GM23338 (cell line): ENCODE measurements around the gene EPB41L4A. TPM values are rescaled to one million over a fixed set of nuclear protein-coding genes. Genes with fewer than 3 reads are reported as not detected.

Experiments used
- ATAC-seq: fragments of 200-7000 bp; cut with Tn5 transposase; 3 replicates; pipeline ENCODE4 v1.9.1; 2020
- DNase-seq: peaks from one replicate; pipeline ENCODE4 v3.0.0-alpha.2; 2015; ENCODE audit warnings: low spot score
- H2AFZ ChIP-seq: fragments of 200-600 bp; sonication (generic); 2 replicates; pipeline ENCODE4 v1.8.0; 2016; ENCODE audit warnings: antibody characterized with exemption, mild to moderate bottlenecking, moderate library complexity
- H3F3A ChIP-seq: fragments of 200-600 bp; sonication (generic); replicated peaks from 2 replicates; pipeline ENCODE4 v1.8.0; 2017; ENCODE audit warnings: antibody characterized with exemption, mixed run types, low read depth
- H3K27ac ChIP-seq: fragments of 200-600 bp; sonication (generic); 2 replicates; pipeline ENCODE4 v1.6.1; 2016; ENCODE audit warnings: low read depth
- H3K27me3 ChIP-seq: fragments of 200-600 bp; sonication (generic); 2 replicates; pipeline ENCODE4 v1.8.0; 2016; ENCODE audit warnings: mild to moderate bottlenecking, mixed run types, moderate library complexity; ENCODE audit not compliant: insufficient read depth
- H3K36me3 ChIP-seq: fragments of 200-600 bp; sonication (generic); 2 replicates; pipeline ENCODE4 v1.8.0; 2016; ENCODE audit warnings: mild to moderate bottlenecking; ENCODE audit not compliant: insufficient read depth
- H3K4me1 ChIP-seq: fragments of 200-600 bp; sonication (generic); 2 replicates; pipeline ENCODE4 v1.8.0; 2016; ENCODE audit warnings: mild to moderate bottlenecking, moderate library complexity; ENCODE audit not compliant: insufficient read depth
- H3K4me2 ChIP-seq: fragments of 200-600 bp; sonication (generic); 2 replicates; pipeline ENCODE4 v1.7.1; 2017; ENCODE audit warnings: mixed run types
- H3K4me3 ChIP-seq: fragments of 200-600 bp; sonication (generic); 2 replicates; pipeline ENCODE4 v1.6.1; 2016; ENCODE audit warnings: mixed run types
- H3K79me2 ChIP-seq: fragments of 200-600 bp; sonication (generic); replicated peaks from 2 replicates; pipeline ENCODE4 v1.8.0; 2017; ENCODE audit warnings: mild to moderate bottlenecking; ENCODE audit not compliant: insufficient read depth
- H3K9me2 ChIP-seq: fragments of 200-600 bp; sonication (generic); 2 replicates; pipeline ENCODE4 v1.8.0; 2017; ENCODE audit not compliant: insufficient read depth
- H4K20me1 ChIP-seq: fragments of 200-600 bp; sonication (generic); replicated peaks from 2 replicates; pipeline ENCODE4 v1.8.0; 2017; ENCODE audit warnings: mild to moderate bottlenecking; ENCODE audit not compliant: insufficient read depth
- H3K27ac Mint-ChIP-seq: 2 replicates; pipeline ENCODE4 v1.8.0; 2020; ENCODE audit warnings: inconsistent platforms, mild to moderate bottlenecking, moderate library complexity, mixed read lengths
- H3K27me3 Mint-ChIP-seq: 3 replicates; pipeline ENCODE4 v1.8.0; 2022; ENCODE audit warnings: low read depth, mild to moderate bottlenecking, moderate library complexity, mixed read lengths, inconsistent platforms; ENCODE audit not compliant: insufficient read depth, poor library complexity
- H3K36me3 Mint-ChIP-seq: 3 replicates; pipeline ENCODE4 v1.8.0; 2021; ENCODE audit warnings: low read depth, mild to moderate bottlenecking, inconsistent platforms, moderate library complexity, mixed read lengths
- H3K4me1 Mint-ChIP-seq: 3 replicates; pipeline ENCODE4 v1.8.0; 2020; ENCODE audit warnings: mild to moderate bottlenecking, inconsistent platforms, mixed read lengths
- H3K4me3 Mint-ChIP-seq: 3 replicates; pipeline ENCODE4 v1.8.0; 2021; ENCODE audit warnings: moderate library complexity, mild to moderate bottlenecking, inconsistent platforms, mixed read lengths
- H3K9me3 Mint-ChIP-seq: 3 replicates; pipeline ENCODE4 v1.8.0; 2020; ENCODE audit warnings: moderate library complexity, mild to moderate bottlenecking, inconsistent platforms, mixed read lengths
- CREB1 ChIP-seq: fragments of 250-450 bp; sonication (Bioruptor Pico); IDR thresholded peaks from 2 replicates; pipeline ENCODE4 v1.5.0; 2020; ENCODE audit warnings: low read depth, mild to moderate bottlenecking, moderate library complexity
- EZH2phosphoT487 ChIP-seq: fragments of 200-600 bp; sonication (generic); IDR thresholded peaks from one replicate; pipeline ENCODE4 v1.8.1; 2018; ENCODE audit warnings: antibody characterized with exemption; ENCODE audit not compliant: unreplicated experiment
- NANOG ChIP-seq: IDR thresholded peaks from 2 replicates; pipeline ENCODE4 v1.6.1; 2016; ENCODE audit warnings: antibody characterized with exemption, borderline replicate concordance
- ZNF114 ChIP-seq: fragments of 250-450 bp; sonication (Bioruptor Pico); IDR thresholded peaks from 2 replicates; pipeline ENCODE4 v1.5.0; 2020; ENCODE audit warnings: mild to moderate bottlenecking, moderate library complexity
- ZNF462 ChIP-seq: fragments of 250-450 bp; sonication (Bioruptor Pico); IDR thresholded peaks from 2 replicates; pipeline ENCODE4 v1.5.0; 2020; ENCODE audit warnings: mild to moderate bottlenecking, moderate library complexity
- polyA plus RNA-seq: library from polyadenylated mRNA; unstranded; fragments of >200 nt; fragmentation: Nextera tagmentation; extraction: Ambion mirVana; gene quantifications from 2 replicates; pipeline ENCODE4 v1.2.1, GENCODE V29; 2016
- total RNA-seq: library from RNA; depleted of rRNA; stranded (reverse); fragments of >200 nt; shearing (Covaris generic); gene quantifications from 2 replicates; pipeline ENCODE4 v1.2.3, GENCODE V29; 2014
- TF ChIP-seq, protein P1 (sequence below): IDR thresholded peaks from one replicate; pipeline ENCODE4 v1.6.1; 2018; ENCODE audit warnings: antibody characterized with exemption; ENCODE audit not compliant: unreplicated experiment

EPB41L4A gene
- total and polyA plus RNA-seq, 2 experiments from 2014 or later = 5.7 to 6.0 TPM

DNA sequence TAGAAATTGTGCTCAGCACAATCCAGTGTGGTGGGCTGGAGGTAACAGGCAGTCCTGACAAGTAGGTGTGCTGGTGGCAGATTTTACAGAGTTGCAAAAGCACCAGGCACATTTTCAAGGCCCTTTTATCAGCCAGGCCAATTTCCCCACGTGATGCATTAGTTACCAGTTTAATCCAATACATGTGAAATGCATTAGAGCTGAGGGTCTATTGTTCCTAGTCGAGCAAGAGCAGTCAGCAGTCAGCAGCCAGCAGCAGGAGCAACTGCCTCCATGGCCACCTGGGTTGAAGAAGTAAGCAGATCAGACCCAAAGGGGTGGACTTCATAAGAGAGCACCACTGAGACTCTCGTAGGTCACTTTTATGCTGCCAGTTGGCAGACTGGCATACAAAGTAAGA is 76.7 kb downstream of the EPB41L4A start (continued):
- TF ChIP-seq, protein P1, sequence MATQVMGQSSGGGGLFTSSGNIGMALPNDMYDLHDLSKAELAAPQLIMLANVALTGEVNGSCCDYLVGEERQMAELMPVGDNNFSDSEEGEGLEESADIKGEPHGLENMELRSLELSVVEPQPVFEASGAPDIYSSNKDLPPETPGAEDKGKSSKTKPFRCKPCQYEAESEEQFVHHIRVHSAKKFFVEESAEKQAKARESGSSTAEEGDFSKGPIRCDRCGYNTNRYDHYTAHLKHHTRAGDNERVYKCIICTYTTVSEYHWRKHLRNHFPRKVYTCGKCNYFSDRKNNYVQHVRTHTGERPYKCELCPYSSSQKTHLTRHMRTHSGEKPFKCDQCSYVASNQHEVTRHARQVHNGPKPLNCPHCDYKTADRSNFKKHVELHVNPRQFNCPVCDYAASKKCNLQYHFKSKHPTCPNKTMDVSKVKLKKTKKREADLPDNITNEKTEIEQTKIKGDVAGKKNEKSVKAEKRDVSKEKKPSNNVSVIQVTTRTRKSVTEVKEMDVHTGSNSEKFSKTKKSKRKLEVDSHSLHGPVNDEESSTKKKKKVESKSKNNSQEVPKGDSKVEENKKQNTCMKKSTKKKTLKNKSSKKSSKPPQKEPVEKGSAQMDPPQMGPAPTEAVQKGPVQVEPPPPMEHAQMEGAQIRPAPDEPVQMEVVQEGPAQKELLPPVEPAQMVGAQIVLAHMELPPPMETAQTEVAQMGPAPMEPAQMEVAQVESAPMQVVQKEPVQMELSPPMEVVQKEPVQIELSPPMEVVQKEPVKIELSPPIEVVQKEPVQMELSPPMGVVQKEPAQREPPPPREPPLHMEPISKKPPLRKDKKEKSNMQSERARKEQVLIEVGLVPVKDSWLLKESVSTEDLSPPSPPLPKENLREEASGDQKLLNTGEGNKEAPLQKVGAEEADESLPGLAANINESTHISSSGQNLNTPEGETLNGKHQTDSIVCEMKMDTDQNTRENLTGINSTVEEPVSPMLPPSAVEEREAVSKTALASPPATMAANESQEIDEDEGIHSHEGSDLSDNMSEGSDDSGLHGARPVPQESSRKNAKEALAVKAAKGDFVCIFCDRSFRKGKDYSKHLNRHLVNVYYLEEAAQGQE = no peak
- TF ChIP-seq ZNF462 (CRISPR knock-in tag) (no peak), CREB1 (no peak)

DNA sequence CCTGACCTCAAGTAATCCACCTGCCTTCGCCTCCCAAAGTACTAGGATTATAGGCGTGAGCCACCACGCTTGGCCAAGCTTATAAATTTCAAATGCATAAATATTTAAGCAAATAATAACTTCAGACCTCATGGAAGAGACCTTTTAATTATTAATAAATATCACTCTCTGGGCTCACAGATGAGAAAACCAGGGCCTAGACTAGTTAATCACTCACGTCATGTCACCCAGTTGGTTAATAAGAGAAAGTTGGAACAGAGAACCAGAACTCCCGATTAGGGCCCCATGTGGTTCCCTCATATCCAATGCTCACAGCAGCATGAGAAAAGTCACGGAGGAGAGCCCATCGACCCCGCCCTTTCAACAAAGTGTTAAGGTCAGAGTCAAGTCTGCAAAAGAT is 79.3 kb downstream of the EPB41L4A start:
- Histone ChIP-seq H2AFZ (no peak overlapping the region), H3K4me2 (no peak overlapping the region), H3K79me2 (no peaks in the 10 kb centered on the region), H3K4me1 (0 out of 2 replicates have a peak, but pooled peaks cover 8% of the 10 kb centered on the region), H3K36me3 (no peaks in the 10 kb centered on the region), H3K27ac (no peak overlapping the region), H3K4me3 (no peak overlapping the region), H3K27me3 (no peaks in the 10 kb centered on the region), H3F3A (no peaks in the 10 kb centered on the region), H4K20me1 (no peaks in the 10 kb centered on the region), H3K9me2 (no peaks in the 10 kb centered on the region)
- no peak overlapping the region for H3K4me3 Mint-ChIP-seq
- DNase-seq = no peak
- H3K27ac Mint-ChIP-seq = no peak overlapping the region; the same call in 1 of the 2 replicates
- H3K36me3 Mint-ChIP-seq = no peaks in the 10 kb centered on the region
- no peak for ATAC-seq
- H3K9me3 Mint-ChIP-seq = no peaks in the 10 kb centered on the region
- peaks cover 2% of the 10 kb centered on the region for H3K27me3 Mint-ChIP-seq
- peaks cover 19% of the 10 kb centered on the region for H3K4me1 Mint-ChIP-seq
- TF ChIP-seq CREB1 (no peak), ZNF462 (CRISPR knock-in tag) (no peak), NANOG (no peak), ZNF114 (no peak), EZH2phosphoT487 (no peak)
